AG08395 (cell line): Measurements from ENCODE around the gene MAP2K7.
A peak's percentile ranks its signal among the peaks of the same experiment; 100 is the strongest.
"Not testable (repeated sequence)": the region's sequence is repeated elsewhere in the genome, so short reads cannot be mapped to it uniquely, and the experiment has no call there.

Experiments
- DNase-seq: peaks from one replicate; pipeline ENCODE4 v3.0.0; 2012; ENCODE audit warnings: mixed read lengths, low spot score

The MAP2K7 gene

GRCh38 chr19:7883796-7884570 lies 19.7 kb upstream of the MAP2K7 start:
- DNase-seq = no peak

- DNase-seq = no peak
These were observed 17.9 kb upstream of the MAP2K7 start for GRCh38 chr19:7885818-7886217.

- DNase-seq = no peak
These were observed 16.1 kb upstream of the MAP2K7 start for GRCh38 chr19:7887408-7888144.

GRCh38 chr19:7888145-7888825 lies 15.4 kb upstream of the MAP2K7 start, which contains the start of gene LRRC8E:
TSS of gene LRRC8E (plus strand) at chr19:7888510. CDS start at chr19:7895604, 7,094 bp downstream.
- peak; percentile 85 for DNase-seq

- no peak for DNase-seq
These were observed 14.9 kb upstream of the MAP2K7 start for GRCh38 chr19:7888826-7889217.

GRCh38 chr19:7893362-7894101 lies 10.1 kb upstream of the MAP2K7 start:
- DNase-seq = not testable (repeated sequence)

- DNase-seq = no peak
These were observed 8.9 kb upstream of the MAP2K7 start for GRCh38 chr19:7894612-7895309.

- no peak for DNase-seq
These were observed 8.1 kb upstream of the MAP2K7 start for GRCh38 chr19:7895565-7895964.

- no peak for DNase-seq
These were observed 6.4 kb upstream of the MAP2K7 start for GRCh38 chr19:7897292-7897691.

- DNase-seq = no peak
These were observed 4.7 kb upstream of the MAP2K7 start for GRCh38 chr19:7898967-7899366.

GRCh38 chr19:7899751-7900378 lies 3.8 kb upstream of the MAP2K7 start:
- DNase-seq = no peak

GRCh38 chr19:7900401-7900870 lies 3.2 kb upstream of the MAP2K7 start:
- no peak for DNase-seq

- DNase-seq = no peak
These were observed 2.7 kb upstream of the MAP2K7 start for GRCh38 chr19:7900931-7901330.

- no peak for DNase-seq
These were observed 2.3 kb upstream of the MAP2K7 start for GRCh38 chr19:7901337-7901736.

GRCh38 chr19:7902796-7903243 lies 857 bp upstream of the MAP2K7 start:
- DNase-seq = no peak

- peak; percentile 62 for DNase-seq
These were observed 670 bp downstream of the MAP2K7 start for GRCh38 chr19:7904074-7905020.

GRCh38 chr19:7905268-7905667 lies 1.6 kb downstream of the MAP2K7 start:
- DNase-seq = no peak

GRCh38 chr19:7905859-7906258 lies 2.2 kb downstream of the MAP2K7 start:
- no peak for DNase-seq

- DNase-seq = no peak
These were observed 3.4 kb downstream of the MAP2K7 start for GRCh38 chr19:7907122-7907521.

GRCh38 chr19:7907544-7907943 lies 3.9 kb downstream of the MAP2K7 start:
- no peak for DNase-seq
